Esophagus squamous epithelium (tissue), 5 donors: ENCODE measurements around the gene WASL. TPM values are rescaled to one million over a fixed set of nuclear protein-coding genes. Genes with fewer than 3 reads are reported as not detected.
A peak's percentile ranks its signal among the peaks of the same experiment; 100 is the strongest.

Source experiments
- DNase-seq: peaks from one replicate; lab custom pipeline; 2025; lab: John Stamatoyannopoulos, UW
- H3K27ac ChIP-seq, 4 donors: fragments of 200-600 bp; sonication (generic); one replicate each; pipeline ENCODE4 v1.5.1; 2016 to 2019; ENCODE audit warnings: mild to moderate bottlenecking in 1 of 4
- H3K27me3 ChIP-seq, 4 donors: fragments of 200-600 bp; sonication (generic); 1 replicate in 3 of 4; 2 replicates in 1 of 4; pipeline versions ENCODE4 v1.5.1 to v1.6.0; 2017 to 2021; ENCODE audit warnings: antibody characterized with exemption in 1 of 4
- H3K36me3 ChIP-seq, 3 donors: fragments of 200-600 bp; sonication (generic); one replicate each; pipeline ENCODE4 v1.5.1; 2016 to 2019
- H3K4me1 ChIP-seq, 3 donors: fragments of 200-600 bp; sonication (generic); one replicate each; pipeline ENCODE4 v1.5.1; 2017 to 2019
- H3K4me3 ChIP-seq, 4 donors: fragments of 200-600 bp; sonication (generic); 1 replicate in 3 of 4; 2 replicates in 1 of 4; pipeline ENCODE4 v1.5.1; 2016 to 2019; ENCODE audit warnings: mild to moderate bottlenecking in 2 of 4, moderate library complexity in 1 of 4
- H3K9me3 ChIP-seq, 3 donors: fragments of 200-600 bp; sonication (generic); one replicate each; pipeline ENCODE4 v1.5.1; 2016 to 2019
- CTCF ChIP-seq, 6 experiments: fragments of 450-650 bp in 4 of 6; fragments of 200-600 bp in 2 of 6; sonication (generic) in 2 of 6; IDR thresholded peaks; one replicate each; pipeline ENCODE4 v1.5.1; 2016 to 2019; ENCODE audit warnings: antibody characterized with exemption in 6 of 6, mild to moderate bottlenecking in 4 of 6, moderate library complexity in 4 of 6
- POLR2A ChIP-seq, 4 donors: fragments of 450-650 bp; IDR thresholded peaks; one replicate each; pipeline ENCODE4 v1.6.1; 2017; ENCODE audit warnings: antibody characterized with exemption in 4 of 4, mild to moderate bottlenecking in 4 of 4, moderate library complexity in 3 of 4
- WGBS, 2 donors: methylation state at CpG; one replicate each; pipeline ENCODE4 v1.1.5; 2018; 5-methylcytosine and 5-hydroxymethylcytosine counted together
- intact Hi-C: fragments of 100-400 bp; cut with DNase I; formaldehyde crosslinking; loops from one replicate; pipeline ENCODE4 v1.15.0; 2022
- total RNA-seq, 4 donors: library from RNA; depleted of rRNA; stranded (reverse); fragments of >200 nt; gene quantifications; one replicate each; pipeline ENCODE4 v1.1.0, GENCODE V29; 2016
- donor health status: DM: yes; HTN: yes; CAD: no.

WASL gene
- total RNA-seq, 4 donors from 2014 or later: 26.0 to 34.6 (median 31.3) TPM

DNA sequence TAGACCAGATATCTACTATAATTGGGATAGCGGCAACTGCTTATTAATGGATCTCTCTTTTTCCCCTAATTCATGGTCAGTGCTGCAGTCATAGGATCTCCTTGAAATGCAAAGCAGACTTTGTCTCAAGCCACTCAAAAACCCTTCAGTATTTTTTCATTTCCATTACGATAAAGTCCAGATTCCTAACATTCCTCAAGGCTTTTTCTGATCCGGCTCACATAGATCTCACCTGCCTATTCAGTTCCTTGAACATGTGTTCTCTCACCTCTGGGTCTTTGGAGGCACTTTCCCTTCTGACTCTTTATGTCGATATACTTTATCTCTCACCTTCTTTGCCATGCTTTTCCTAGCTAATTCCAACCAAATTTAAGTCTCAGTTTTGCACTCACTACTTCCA lies 25.7 kb upstream of the WASL start:
- 80 to 89% methylated on average over 4 of the region's 4 CpGs for WGBS, 2 donors
- intact Hi-C loops: no loop called here

GRCh38 chr7:123773481-123773880 lies 24.7 kb upstream of the WASL start:
- H3K4me3 ChIP-seq: no peak overlapping the region
- H3K9me3 ChIP-seq: no peaks in the 10 kb centered on the region
- peaks cover 0 to 26% (median 0%) of the 10 kb centered on the region in 3 donors for H3K4me1 ChIP-seq
- 46 to 58% methylated on average over 3 of the region's 3 CpGs for WGBS, 2 donors
- intact Hi-C loops: no loop called here
- peaks cover 0 to 7% (median 0%) of the 10 kb centered on the region in 4 donors for H3K27me3 ChIP-seq
- H3K36me3 ChIP-seq: no peaks in the 10 kb centered on the region
- DNase-seq: no peak
- TF ChIP-seq POLR2A (IDR thresholded peaks at IDR 0.05) (no peak), CTCF (IDR thresholded peaks at IDR 0.05) (no peak)
- no peak overlapping the region for H3K27ac ChIP-seq

More for the DNA sequence above, 25.7 kb upstream of the WASL start:
- peaks cover 0 to 20% (median 0%) of the 10 kb centered on the region in 3 donors for H3K4me1 ChIP-seq
- peaks cover 0 to 7% (median 0%) of the 10 kb centered on the region in 4 donors for H3K27me3 ChIP-seq
- no peak overlapping the region for H3K4me3 ChIP-seq
- TF ChIP-seq CTCF (IDR thresholded peaks at IDR 0.05): no peak
- TF ChIP-seq POLR2A (IDR thresholded peaks at IDR 0.05): no peak
- H3K9me3 ChIP-seq: no peaks in the 10 kb centered on the region
- no peaks in the 10 kb centered on the region for H3K36me3 ChIP-seq
- no peak overlapping the region for H3K27ac ChIP-seq
- no peak for DNase-seq

DNA sequence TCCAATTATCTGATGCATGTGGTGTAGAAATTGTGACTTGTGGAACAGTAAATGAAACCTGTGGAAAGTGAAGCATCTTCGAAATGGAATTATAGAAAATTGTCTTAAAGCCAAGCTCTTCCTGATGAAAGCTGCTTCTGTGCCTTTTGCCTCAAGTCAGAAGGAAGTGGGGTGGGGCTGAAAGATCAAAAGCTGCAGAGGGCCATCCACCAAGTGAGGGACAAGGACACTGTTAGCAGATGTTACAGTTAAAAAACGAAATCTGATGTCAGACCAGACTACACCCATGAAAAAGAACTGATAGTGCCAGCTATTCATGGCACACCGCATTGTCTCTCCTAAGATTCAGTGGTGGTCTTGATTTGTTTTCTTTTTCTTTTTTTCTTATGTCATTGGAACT lies 23.8 kb upstream of the WASL start:
- Histone ChIP-seq H3K4me1 (peaks cover 0 to 26% (median 0%) of the 10 kb centered on the region in 3 donors), H3K27me3 (peaks cover 0 to 3% (median 0%) of the 10 kb centered on the region in 4 donors), H3K36me3 (no peaks in the 10 kb centered on the region), H3K9me3 (no peaks in the 10 kb centered on the region), H3K4me3 (no peak overlapping the region), H3K27ac (no peak overlapping the region)
- intact Hi-C loops: no loop called here
- DNase-seq: no peak
- TF ChIP-seq POLR2A (IDR thresholded peaks at IDR 0.05) (no peak), CTCF (IDR thresholded peaks at IDR 0.05) (no peak)
- WGBS, 2 donors: 71 to 74% methylated on average over 3 of the region's 3 CpGs

DNA sequence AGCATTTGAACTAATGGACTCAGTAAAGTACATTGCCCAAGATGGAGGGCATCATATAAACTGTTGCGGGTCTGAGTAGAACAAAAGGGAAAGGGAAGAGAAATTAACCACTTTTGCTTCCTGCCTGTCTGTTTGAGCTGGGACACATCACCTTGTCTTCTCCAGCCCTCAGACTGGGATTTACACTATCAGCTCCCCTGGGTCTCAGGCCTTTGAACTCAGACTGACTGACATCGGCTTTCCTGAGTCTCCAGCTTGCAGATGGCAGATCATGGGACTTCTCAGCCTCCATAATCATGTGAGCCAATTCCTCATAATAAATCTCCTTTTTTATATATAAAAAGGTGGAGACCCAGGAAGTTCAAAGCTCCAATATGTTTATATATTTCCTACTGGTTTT lies 23.0 kb upstream of the WASL start:
- Histone ChIP-seq H3K27me3 (peaks cover 0 to 3% (median 0%) of the 10 kb centered on the region in 4 donors), H3K4me3 (no peak overlapping the region), H3K36me3 (no peaks in the 10 kb centered on the region), H3K27ac (no peak overlapping the region), H3K9me3 (no peaks in the 10 kb centered on the region), H3K4me1 (peaks cover 0 to 26% (median 0%) of the 10 kb centered on the region in 3 donors)
- WGBS, 2 donors: 79 to 82% methylated on average over 2 of the region's 2 CpGs
- no peak for DNase-seq
- intact Hi-C loops: no loop called here
- TF ChIP-seq CTCF (IDR thresholded peaks at IDR 0.05): no peak
- no peak for TF ChIP-seq POLR2A (IDR thresholded peaks at IDR 0.05)

GRCh38 chr7:123771256-123771655 lies 22.5 kb upstream of the WASL start:
- no peak for DNase-seq

More at GRCh38 chr7:123771256-123771655, 22.5 kb upstream of the WASL start:
- H3K27ac ChIP-seq: peak overlapping the region in 2 of 4 donors; percentile 47 to 49
- H3K4me1 ChIP-seq: peaks cover 0 to 26% (median 0%) of the 10 kb centered on the region in 3 donors
- no peaks in the 10 kb centered on the region for H3K9me3 ChIP-seq
- no peaks in the 10 kb centered on the region for H3K36me3 ChIP-seq
- H3K27me3 ChIP-seq: peaks cover 0 to under 1% (median 0%) of the 10 kb centered on the region in 4 donors
- intact Hi-C loops: no loop called here
- TF ChIP-seq CTCF (IDR thresholded peaks at IDR 0.05): no peak
- TF ChIP-seq POLR2A (IDR thresholded peaks at IDR 0.05): no peak
- 59 to 73% methylated on average over 2 of the region's 2 CpGs for WGBS, 2 donors
- no peak overlapping the region for H3K4me3 ChIP-seq
